Nephron (organoid): ENCODE results near the gene OR2M3.
"Not testable (repeated sequence)": the region's sequence is repeated elsewhere in the genome, so short reads cannot be mapped to it uniquely, and the experiment has no call there.

ENCODE experiments used
- H3K27ac Mint-ChIP-seq, 3 experiments: 2 replicates each; pipeline ENCODE4 v1.8.0; 2020; ENCODE audit warnings: mixed read lengths in 3 of 3, mild to moderate bottlenecking in 2 of 3, moderate library complexity in 1 of 3
- H3K27me3 Mint-ChIP-seq: 2 replicates; pipeline ENCODE4 v1.8.0; 2021; ENCODE audit warnings: low read depth, mild to moderate bottlenecking, moderate library complexity, mixed read lengths
- H3K36me3 Mint-ChIP-seq: 2 replicates; pipeline ENCODE4 v1.8.0; 2020; ENCODE audit warnings: low read depth, mixed read lengths
- H3K4me1 Mint-ChIP-seq: 2 replicates; pipeline ENCODE4 v1.8.0; 2020; ENCODE audit warnings: mixed read lengths
- H3K4me3 Mint-ChIP-seq, 3 experiments: 2 replicates each; pipeline ENCODE4 v1.8.0; 2020; ENCODE audit warnings: mild to moderate bottlenecking in 3 of 3, mixed read lengths in 3 of 3, moderate library complexity in 2 of 3
- H3K9me3 Mint-ChIP-seq: 2 replicates; pipeline ENCODE4 v1.8.0; 2020; ENCODE audit warnings: mixed read lengths
- TF ChIP-seq, protein P1 (sequence below), 3 experiments: fragments of 200-600 bp; sonication (generic); IDR thresholded peaks; one replicate each; pipeline ENCODE4 v1.5.0; 2021; ENCODE audit warnings: antibody characterized with exemption in 3 of 3; ENCODE audit not compliant: unreplicated experiment in 3 of 3

The OR2M3 gene

GRCh38 chr1:248215880-248216279 is 18.8 kb downstream of the OR2M3 start:
- TF ChIP-seq, protein P1, sequence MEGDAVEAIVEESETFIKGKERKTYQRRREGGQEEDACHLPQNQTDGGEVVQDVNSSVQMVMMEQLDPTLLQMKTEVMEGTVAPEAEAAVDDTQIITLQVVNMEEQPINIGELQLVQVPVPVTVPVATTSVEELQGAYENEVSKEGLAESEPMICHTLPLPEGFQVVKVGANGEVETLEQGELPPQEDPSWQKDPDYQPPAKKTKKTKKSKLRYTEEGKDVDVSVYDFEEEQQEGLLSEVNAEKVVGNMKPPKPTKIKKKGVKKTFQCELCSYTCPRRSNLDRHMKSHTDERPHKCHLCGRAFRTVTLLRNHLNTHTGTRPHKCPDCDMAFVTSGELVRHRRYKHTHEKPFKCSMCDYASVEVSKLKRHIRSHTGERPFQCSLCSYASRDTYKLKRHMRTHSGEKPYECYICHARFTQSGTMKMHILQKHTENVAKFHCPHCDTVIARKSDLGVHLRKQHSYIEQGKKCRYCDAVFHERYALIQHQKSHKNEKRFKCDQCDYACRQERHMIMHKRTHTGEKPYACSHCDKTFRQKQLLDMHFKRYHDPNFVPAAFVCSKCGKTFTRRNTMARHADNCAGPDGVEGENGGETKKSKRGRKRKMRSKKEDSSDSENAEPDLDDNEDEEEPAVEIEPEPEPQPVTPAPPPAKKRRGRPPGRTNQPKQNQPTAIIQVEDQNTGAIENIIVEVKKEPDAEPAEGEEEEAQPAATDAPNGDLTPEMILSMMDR (IDR thresholded peaks at IDR 0.05; ENCODE audit: unreplicated experiment in 3 of 3), result no peak
- H3K4me3 Mint-ChIP-seq, result no peak overlapping the region
- H3K36me3 Mint-ChIP-seq, result no peaks in the 10 kb centered on the region
- H3K4me1 Mint-ChIP-seq, result no peaks in the 10 kb centered on the region
- H3K9me3 Mint-ChIP-seq, result peaks cover 39% of the 10 kb centered on the region
- no peak overlapping the region for H3K27ac Mint-ChIP-seq
- no peaks in the 10 kb centered on the region for H3K27me3 Mint-ChIP-seq

GRCh38 chr1:248225537-248225936 is 28.5 kb downstream of the OR2M3 start:
- TF ChIP-seq, protein P1 (IDR thresholded peaks at IDR 0.05; ENCODE audit: unreplicated experiment in 3 of 3), result no peak
- Mint-ChIP-seq H3K4me3 (no peak overlapping the region), H3K27ac (no peak overlapping the region), H3K36me3 (no peaks in the 10 kb centered on the region), H3K9me3 (peaks cover 43% of the 10 kb centered on the region), H3K4me1 (no peaks in the 10 kb centered on the region), H3K27me3 (no peaks in the 10 kb centered on the region)

- no peak overlapping the region for H3K27ac Mint-ChIP-seq
- TF ChIP-seq, protein P1 (IDR thresholded peaks at IDR 0.05; ENCODE audit: unreplicated experiment in 3 of 3), result no peak
- no peaks in the 10 kb centered on the region for H3K27me3 Mint-ChIP-seq
- H3K4me3 Mint-ChIP-seq, result no peak overlapping the region
- peaks cover 50% of the 10 kb centered on the region for H3K9me3 Mint-ChIP-seq
- H3K36me3 Mint-ChIP-seq, result no peaks in the 10 kb centered on the region
- no peaks in the 10 kb centered on the region for H3K4me1 Mint-ChIP-seq
These were observed 32.4 kb downstream of the OR2M3 start for GRCh38 chr1:248229360-248229908.

DNA sequence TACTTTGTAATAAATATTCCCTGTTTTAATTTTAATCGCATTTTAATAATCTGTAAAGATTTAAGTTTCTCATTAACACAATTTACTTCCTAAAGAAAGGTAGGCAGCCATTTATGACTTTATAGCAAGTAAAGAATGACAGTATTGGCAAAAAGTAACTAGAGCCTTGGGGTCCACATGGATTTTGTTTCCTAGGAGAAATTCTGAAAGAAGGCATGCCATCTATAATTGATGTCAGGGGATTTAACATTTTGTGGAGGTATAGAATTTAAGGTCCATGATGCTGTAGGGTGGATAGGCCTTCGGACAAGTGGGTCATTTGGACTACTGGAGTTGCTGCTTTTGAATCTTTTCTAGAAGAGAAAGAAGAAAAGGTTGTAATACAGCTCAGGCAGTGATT is 34.1 kb downstream of the OR2M3 start, which contains the start of gene OR2M4:
OR2M4 (plus strand) TSS at position 301 of the 400 bp plus-strand sequence. CDS start 7,512 bp downstream, outside the sequence.
- Mint-ChIP-seq H3K4me3 (no peak within 1 kb of the TSS), H3K27me3 (no peaks in the 10 kb centered on the region), H3K4me1 (no peaks in the 10 kb centered on the region), H3K9me3 (peaks cover 53% of the 10 kb centered on the region), H3K27ac (no peak within 1 kb of the TSS), H3K36me3 (no peaks in the 10 kb centered on the region)
- TF ChIP-seq, protein P1 (IDR thresholded peaks at IDR 0.05; ENCODE audit: unreplicated experiment in 3 of 3), result no peak

DNA sequence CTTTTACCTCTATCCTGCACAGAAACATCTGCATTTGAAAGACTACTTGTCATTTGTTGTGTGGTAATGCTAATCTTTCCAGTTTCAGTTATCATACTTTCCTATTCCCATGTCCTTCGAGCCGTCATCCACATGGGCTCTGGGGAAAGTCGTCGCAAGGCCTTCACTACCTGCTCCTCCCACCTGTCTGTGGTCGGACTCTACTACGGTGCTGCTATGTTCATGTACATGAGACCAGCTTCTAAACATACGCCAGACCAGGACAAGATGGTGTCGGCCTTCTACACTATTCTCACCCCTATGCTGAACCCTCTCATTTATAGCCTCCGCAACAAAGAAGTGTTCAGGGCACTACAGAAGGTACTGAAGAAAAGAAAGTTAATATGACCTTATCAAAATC is 42.4 kb downstream of the OR2M3 start:
- H3K27ac Mint-ChIP-seq, result no peak overlapping the region

GRCh38 chr1:248243204-248243603 is 46.1 kb downstream of the OR2M3 start:
- TF ChIP-seq, protein P1 (IDR thresholded peaks at IDR 0.05; ENCODE audit: unreplicated experiment in 3 of 3), result peak in 2 of 3 experiments; percentile 17 to 43
- H3K36me3 Mint-ChIP-seq, result no peaks in the 10 kb centered on the region
- no peaks in the 10 kb centered on the region for H3K27me3 Mint-ChIP-seq
- peaks cover 45% of the 10 kb centered on the region for H3K9me3 Mint-ChIP-seq
- H3K4me1 Mint-ChIP-seq, result no peaks in the 10 kb centered on the region
- H3K4me3 Mint-ChIP-seq, result no peak overlapping the region
- H3K27ac Mint-ChIP-seq, result no peak overlapping the region

More for the DNA sequence above, 42.4 kb downstream of the OR2M3 start:
- Mint-ChIP-seq H3K27me3 (no peaks in the 10 kb centered on the region), H3K4me3 (no peak overlapping the region), H3K36me3 (no peaks in the 10 kb centered on the region), H3K4me1 (no peaks in the 10 kb centered on the region), H3K9me3 (peaks cover 55% of the 10 kb centered on the region)
- TF ChIP-seq, protein P1 (IDR thresholded peaks at IDR 0.05; ENCODE audit: unreplicated experiment in 3 of 3), result no peak

GRCh38 chr1:248259309-248259708 is 62.2 kb downstream of the OR2M3 start:
- H3K4me1 Mint-ChIP-seq, H3K27me3 Mint-ChIP-seq, H3K27ac Mint-ChIP-seq, H3K36me3 Mint-ChIP-seq, H3K4me3 Mint-ChIP-seq: not testable (repeated sequence)
- H3K9me3 Mint-ChIP-seq, result peaks cover 33% of the 10 kb centered on the region
